Mesendoderm (in vitro differentiated cells): ENCODE data around the gene GPBAR1.

ENCODE experiments used
- DNase-seq: peaks from one replicate; pipeline ENCODE4 v3.0.0; 2013
- H2AK5ac ChIP-seq: 2 replicates; pipeline ENCODE4 v1.6.1; 2013; ENCODE audit warnings: low read length, inconsistent platforms
- H2BK120ac ChIP-seq: 2 replicates; pipeline ENCODE4 v1.6.1; 2013; ENCODE audit warnings: low read depth, mild to moderate bottlenecking, low read length, moderate library complexity, mixed read lengths
- H2BK15ac ChIP-seq: replicated peaks from 2 replicates; pipeline ENCODE4 v1.6.1; 2013; ENCODE audit warnings: low read depth, mild to moderate bottlenecking, moderate library complexity
- H2BK5ac ChIP-seq: 2 replicates; pipeline ENCODE4 v1.6.1; 2013; ENCODE audit warnings: low read length, inconsistent platforms
- H3K18ac ChIP-seq: 2 replicates; pipeline ENCODE4 v1.6.1; 2013; ENCODE audit warnings: mild to moderate bottlenecking, low read length, mixed read lengths
- H3K23ac ChIP-seq: one replicate; pipeline ENCODE4 v1.6.1; 2013; ENCODE audit warnings: low read length
- H3K27ac ChIP-seq: 2 replicates; pipeline ENCODE4 v1.5.1; 2013; ENCODE audit warnings: low read depth, mild to moderate bottlenecking, inconsistent platforms, low read length, moderate library complexity
- H3K27me3 ChIP-seq: 2 replicates; pipeline ENCODE4 v1.6.1; 2013; ENCODE audit warnings: low read length, control low read depth, mild to moderate bottlenecking, inconsistent platforms; ENCODE audit not compliant: insufficient read depth, poor library complexity
- H3K36me3 ChIP-seq: 2 replicates; pipeline ENCODE4 v1.6.1; 2013; ENCODE audit warnings: low read length, inconsistent platforms; ENCODE audit not compliant: control insufficient read depth, insufficient read depth
- H3K4ac ChIP-seq: one replicate; pipeline ENCODE4 v1.6.1; 2013; ENCODE audit warnings: low read depth, mild to moderate bottlenecking, low read length, moderate library complexity
- H3K4me1 ChIP-seq: 2 replicates; pipeline ENCODE4 v1.6.1; 2013; ENCODE audit warnings: low read depth, low read length, inconsistent platforms; ENCODE audit not compliant: control insufficient read depth
- H3K4me2 ChIP-seq: 2 replicates; pipeline ENCODE4 v1.6.1; 2013; ENCODE audit warnings: low read length
- H3K4me3 ChIP-seq: 2 replicates; pipeline ENCODE4 v1.5.1; 2013; ENCODE audit warnings: mild to moderate bottlenecking, low read length
- H3K56ac ChIP-seq: one replicate; pipeline ENCODE4 v1.6.1; 2013; ENCODE audit warnings: low read length
- H3K79me1 ChIP-seq: 2 replicates; pipeline ENCODE4 v1.6.1; 2013; ENCODE audit warnings: low read length, inconsistent platforms
- H3K79me2 ChIP-seq: 2 replicates; pipeline ENCODE4 v1.6.1; 2013; ENCODE audit warnings: mild to moderate bottlenecking, low read length; ENCODE audit not compliant: control insufficient read depth, insufficient read depth
- H3K9ac ChIP-seq: 2 replicates; pipeline ENCODE4 v1.6.1; 2013; ENCODE audit warnings: low read length, inconsistent platforms
- H4K5ac ChIP-seq: one replicate; pipeline ENCODE4 v1.6.1; 2013; ENCODE audit warnings: low read length
- H4K8ac ChIP-seq: one replicate; pipeline ENCODE4 v1.6.1; 2013; ENCODE audit warnings: low read depth, mild to moderate bottlenecking, control low read depth, low read length, moderate library complexity
- WGBS: extraction: QIAGEN DNeasy Blood & Tissue Kit; methylation state at CpG from one replicate; pipeline ENCODE4 v1.1.7; 2013; ENCODE audit warnings: low lambda C conversion rate, missing lambda C conversion rate; ENCODE audit not compliant: insufficient coverage; ENCODE audit errors: extremely low coverage; 5-methylcytosine and 5-hydroxymethylcytosine counted together

GPBAR1 gene

GRCh38 chr2:218226903-218227302 lies 33.9 kb upstream of the GPBAR1 start:
- no peak overlapping the region for H3K27ac ChIP-seq
- H3K4me3 ChIP-seq = no peak overlapping the region
- WGBS = no CpG with 5 or more reads among the region's 3 CpGs
- peaks cover 10% of the 10 kb centered on the region for H3K36me3 ChIP-seq
- H2BK120ac ChIP-seq = no peak overlapping the region
- no peak overlapping the region for H2BK15ac ChIP-seq
- no peak overlapping the region for H3K23ac ChIP-seq
- H3K79me1 ChIP-seq = peaks cover 23% of the 10 kb centered on the region
- no peaks in the 10 kb centered on the region for H3K4me1 ChIP-seq
- H4K8ac ChIP-seq = no peak overlapping the region
- H3K27me3 ChIP-seq = no peaks in the 10 kb centered on the region
- no peak overlapping the region for H2BK5ac ChIP-seq
- H4K5ac ChIP-seq = no peak overlapping the region
- peaks cover 35% of the 10 kb centered on the region for H3K79me2 ChIP-seq
- H3K4me2 ChIP-seq = no peak overlapping the region
- no peak for DNase-seq
- no peak overlapping the region for H3K18ac ChIP-seq
- H2AK5ac ChIP-seq = no peak overlapping the region
- H3K9ac ChIP-seq = no peak overlapping the region
- no peak overlapping the region for H3K56ac ChIP-seq
- H3K4ac ChIP-seq = no peak overlapping the region

- H3K4me1 ChIP-seq = no peaks in the 10 kb centered on the region
- DNase-seq = no peak
Measured at GRCh38 chr2:218228366-218229090, 32.3 kb upstream of the GPBAR1 start.

GRCh38 chr2:218229239-218229638 lies 31.6 kb upstream of the GPBAR1 start:
- no peak overlapping the region for H3K4me3 ChIP-seq
- no peak overlapping the region for H3K9ac ChIP-seq
- H3K36me3 ChIP-seq = peaks cover 12% of the 10 kb centered on the region
- H2BK120ac ChIP-seq = no peak overlapping the region
- H3K79me2 ChIP-seq = peaks cover 12% of the 10 kb centered on the region
- H3K4me2 ChIP-seq = no peak overlapping the region
- H3K23ac ChIP-seq = no peak overlapping the region
- H3K56ac ChIP-seq = no peak overlapping the region
- DNase-seq = no peak
- no peak overlapping the region for H2BK5ac ChIP-seq
- no peak overlapping the region for H3K27ac ChIP-seq
- no peaks in the 10 kb centered on the region for H3K27me3 ChIP-seq
- H4K5ac ChIP-seq = no peak overlapping the region
- H3K79me1 ChIP-seq = peaks cover 10% of the 10 kb centered on the region
- H3K4ac ChIP-seq = no peak overlapping the region
- no peak overlapping the region for H2BK15ac ChIP-seq
- no peak overlapping the region for H2AK5ac ChIP-seq
- no peaks in the 10 kb centered on the region for H3K4me1 ChIP-seq
- H3K18ac ChIP-seq = no peak overlapping the region
- no peak overlapping the region for H4K8ac ChIP-seq
- no CpG with 5 or more reads among the region's 3 CpGs for WGBS

More at GRCh38 chr2:218228366-218229090, 32.3 kb upstream of the GPBAR1 start:
- no CpG with 5 or more reads among the region's 6 CpGs for WGBS
- no peak overlapping the region for H3K18ac ChIP-seq
- H3K27me3 ChIP-seq = no peaks in the 10 kb centered on the region
- no peak overlapping the region for H3K4me3 ChIP-seq
- H2BK5ac ChIP-seq = no peak overlapping the region
- H3K27ac ChIP-seq = no peak overlapping the region
- H2AK5ac ChIP-seq = no peak overlapping the region
- H3K56ac ChIP-seq = no peak overlapping the region
- H2BK15ac ChIP-seq = no peak overlapping the region
- H2BK120ac ChIP-seq = no peak overlapping the region
- H4K8ac ChIP-seq = no peak overlapping the region
- no peak overlapping the region for H3K9ac ChIP-seq
- H3K4me2 ChIP-seq = no peak overlapping the region
- no peak overlapping the region for H4K5ac ChIP-seq
- H3K4ac ChIP-seq = no peak overlapping the region
- H3K23ac ChIP-seq = no peak overlapping the region
- H3K79me2 ChIP-seq = peaks cover 19% of the 10 kb centered on the region
- H3K79me1 ChIP-seq = peaks cover 14% of the 10 kb centered on the region
- H3K36me3 ChIP-seq = peaks cover 13% of the 10 kb centered on the region

GRCh38 chr2:218229851-218230250 lies 31.0 kb upstream of the GPBAR1 start:
- H3K27ac ChIP-seq = no peak overlapping the region
- no peak overlapping the region for H3K18ac ChIP-seq
- H3K4ac ChIP-seq = no peak overlapping the region
- H3K36me3 ChIP-seq = peaks cover 14% of the 10 kb centered on the region
- H4K5ac ChIP-seq = no peak overlapping the region
- H4K8ac ChIP-seq = no peak overlapping the region
- H3K23ac ChIP-seq = no peak overlapping the region
- H3K79me1 ChIP-seq = peaks cover 10% of the 10 kb centered on the region
- no peak overlapping the region for H3K4me3 ChIP-seq
- no peak overlapping the region for H3K4me2 ChIP-seq
- no peak overlapping the region for H3K9ac ChIP-seq
- no peak overlapping the region for H3K56ac ChIP-seq
- H3K4me1 ChIP-seq = no peaks in the 10 kb centered on the region
- H2BK120ac ChIP-seq = no peak overlapping the region
- H3K79me2 ChIP-seq = peaks cover 11% of the 10 kb centered on the region
- H2AK5ac ChIP-seq = no peak overlapping the region
- WGBS = no CpG with 5 or more reads among the region's 4 CpGs
- H2BK15ac ChIP-seq = no peak overlapping the region
- no peaks in the 10 kb centered on the region for H3K27me3 ChIP-seq
- no peak for DNase-seq
- H2BK5ac ChIP-seq = no peak overlapping the region

- Histone ChIP-seq H2BK120ac (no peak overlapping the region), H2AK5ac (no peak overlapping the region), H3K23ac (no peak overlapping the region), H4K8ac (no peak overlapping the region), H3K79me1 (peaks cover 6% of the 10 kb centered on the region), H3K79me2 (peaks cover 2% of the 10 kb centered on the region), H3K4me1 (no peaks in the 10 kb centered on the region), H2BK5ac (no peak overlapping the region), H3K4me2 (no peak overlapping the region), H3K4ac (no peak overlapping the region), H3K18ac (no peak overlapping the region), H3K4me3 (no peak overlapping the region), H3K27ac (no peak overlapping the region), H3K36me3 (peaks cover 14% of the 10 kb centered on the region), H4K5ac (no peak overlapping the region), H3K56ac (no peak overlapping the region), H2BK15ac (no peak overlapping the region), H3K27me3 (no peaks in the 10 kb centered on the region), H3K9ac (no peak overlapping the region)
- WGBS = no CpG with 5 or more reads among the region's 1 CpG
- DNase-seq = peak; percentile 48
Measured at GRCh38 chr2:218230882-218231281, 29.9 kb upstream of the GPBAR1 start.

GRCh38 chr2:218233543-218233942 lies 27.3 kb upstream of the GPBAR1 start:
- H3K27me3 ChIP-seq = no peaks in the 10 kb centered on the region
- H3K4me1 ChIP-seq = no peaks in the 10 kb centered on the region
- no peak overlapping the region for H3K18ac ChIP-seq
- no peak overlapping the region for H2BK120ac ChIP-seq
- H3K56ac ChIP-seq = no peak overlapping the region
- H3K23ac ChIP-seq = no peak overlapping the region
- DNase-seq = no peak
- H3K4me2 ChIP-seq = no peak overlapping the region
- peaks cover 3% of the 10 kb centered on the region for H3K79me1 ChIP-seq
- H3K4ac ChIP-seq = no peak overlapping the region
- no peak overlapping the region for H4K8ac ChIP-seq
- no peak overlapping the region for H2BK15ac ChIP-seq
- no peaks in the 10 kb centered on the region for H3K79me2 ChIP-seq
- H4K5ac ChIP-seq = no peak overlapping the region
- H3K4me3 ChIP-seq = no peak overlapping the region
- no peak overlapping the region for H2BK5ac ChIP-seq
- WGBS = no CpG with 5 or more reads among the region's 4 CpGs
- no peak overlapping the region for H3K27ac ChIP-seq
- no peak overlapping the region for H3K9ac ChIP-seq
- H3K36me3 ChIP-seq = peaks cover 12% of the 10 kb centered on the region
- no peak overlapping the region for H2AK5ac ChIP-seq
